Mesothelial cell of epicardium (in vitro differentiated cells): ENCODE measurements around the gene FRMD6. TPM values are rescaled to one million over a fixed set of nuclear protein-coding genes. Genes with fewer than 3 reads are reported as not detected.

ENCODE experiments used
- DNase-seq, 2 experiments: peaks; one replicate each; pipeline ENCODE4 v3.0.0; 2021; ENCODE audit warnings: low spot score in 2 of 2; ENCODE audit not compliant: unreplicated experiment in 2 of 2
- H3K27ac Mint-ChIP-seq: 2 replicates; pipeline ENCODE4 v1.8.0; 2021; ENCODE audit warnings: mixed read lengths
- H3K27me3 Mint-ChIP-seq: 2 replicates; pipeline ENCODE4 v1.8.0; 2021; ENCODE audit warnings: low read depth, mixed read lengths
- H3K36me3 Mint-ChIP-seq: 2 replicates; pipeline ENCODE4 v1.8.0; 2021; ENCODE audit warnings: mixed read lengths
- H3K4me1 Mint-ChIP-seq: 2 replicates; pipeline ENCODE4 v1.8.0; 2021; ENCODE audit warnings: mixed read lengths
- H3K4me3 Mint-ChIP-seq: 2 replicates; pipeline ENCODE4 v1.8.0; 2021; ENCODE audit warnings: mild to moderate bottlenecking, moderate library complexity, mixed read lengths
- H3K9me3 Mint-ChIP-seq: 2 replicates; pipeline ENCODE4 v1.8.0; 2021; ENCODE audit warnings: mixed read lengths
- CTCF ChIP-seq: fragments of 200-600 bp; sonication (generic); IDR thresholded peaks from one replicate; pipeline ENCODE4 v1.5.0; 2021; ENCODE audit warnings: antibody characterized with exemption; ENCODE audit not compliant: unreplicated experiment
- total RNA-seq: library from RNA; stranded (reverse); gene quantifications from 3 replicates; pipeline ENCODE4 v1.2.1, GENCODE V29; 2021

FRMD6 gene
- total RNA-seq, 1 donor from 2014 or later, result 51.8 TPM

- Mint-ChIP-seq H3K27me3 (no peaks in the 10 kb centered on the region), H3K36me3 (peaks cover 7% of the 10 kb centered on the region), H3K27ac (no peak overlapping the region), H3K9me3 (no peaks in the 10 kb centered on the region), H3K4me1 (no peaks in the 10 kb centered on the region), H3K4me3 (no peak overlapping the region)
- no peak for DNase-seq
- no peak for TF ChIP-seq CTCF
Observed at GRCh38 chr14:51697848-51698247, 46.1 kb downstream of the FRMD6 start.

- H3K4me3 Mint-ChIP-seq, result no peak overlapping the region
- no peak for TF ChIP-seq CTCF
- DNase-seq, result no peak
- H3K27me3 Mint-ChIP-seq, result no peaks in the 10 kb centered on the region
- H3K4me1 Mint-ChIP-seq, result no peaks in the 10 kb centered on the region
- H3K27ac Mint-ChIP-seq, result no peak overlapping the region
- H3K36me3 Mint-ChIP-seq, result peaks cover 17% of the 10 kb centered on the region
- no peaks in the 10 kb centered on the region for H3K9me3 Mint-ChIP-seq
Observed at GRCh38 chr14:51701951-51702350, 50.2 kb downstream of the FRMD6 start.

- no peaks in the 10 kb centered on the region for H3K9me3 Mint-ChIP-seq
- H3K27me3 Mint-ChIP-seq, result no peaks in the 10 kb centered on the region
- no peak overlapping the region for H3K27ac Mint-ChIP-seq
- H3K4me1 Mint-ChIP-seq, result peaks cover 6% of the 10 kb centered on the region
- DNase-seq, result no peak
- H3K36me3 Mint-ChIP-seq, result peaks cover 20% of the 10 kb centered on the region
- no peak for TF ChIP-seq CTCF
- H3K4me3 Mint-ChIP-seq, result no peak overlapping the region
Observed at GRCh38 chr14:51703787-51704186, 52.1 kb downstream of the FRMD6 start.

- H3K4me1 Mint-ChIP-seq, result peaks cover 6% of the 10 kb centered on the region
- TF ChIP-seq CTCF, result no peak
- no peaks in the 10 kb centered on the region for H3K9me3 Mint-ChIP-seq
- peaks cover 18% of the 10 kb centered on the region for H3K36me3 Mint-ChIP-seq
- DNase-seq, result no peak
- H3K27me3 Mint-ChIP-seq, result no peaks in the 10 kb centered on the region
- H3K27ac Mint-ChIP-seq, result no peak overlapping the region
- no peak overlapping the region for H3K4me3 Mint-ChIP-seq
Observed at GRCh38 chr14:51704545-51704944, 52.8 kb downstream of the FRMD6 start.

GRCh38 chr14:51707327-51707726 is 55.6 kb downstream of the FRMD6 start:
- Mint-ChIP-seq H3K9me3 (no peaks in the 10 kb centered on the region), H3K27ac (no peak overlapping the region), H3K36me3 (peaks cover 19% of the 10 kb centered on the region), H3K4me3 (no peak overlapping the region), H3K27me3 (no peaks in the 10 kb centered on the region), H3K4me1 (peaks cover 6% of the 10 kb centered on the region)
- DNase-seq, result no peak
- TF ChIP-seq CTCF, result no peak

- no peak for DNase-seq
- no peaks in the 10 kb centered on the region for H3K27me3 Mint-ChIP-seq
- H3K27ac Mint-ChIP-seq, result no peak overlapping the region
- H3K4me1 Mint-ChIP-seq, result peaks cover 8% of the 10 kb centered on the region
- no peak overlapping the region for H3K4me3 Mint-ChIP-seq
- H3K36me3 Mint-ChIP-seq, result peaks cover 18% of the 10 kb centered on the region
- no peaks in the 10 kb centered on the region for H3K9me3 Mint-ChIP-seq
- no peak for TF ChIP-seq CTCF
Observed at GRCh38 chr14:51711505-51711904, 59.8 kb downstream of the FRMD6 start.
